ENCODE measurements around the gene CMSS1.

DNA sequence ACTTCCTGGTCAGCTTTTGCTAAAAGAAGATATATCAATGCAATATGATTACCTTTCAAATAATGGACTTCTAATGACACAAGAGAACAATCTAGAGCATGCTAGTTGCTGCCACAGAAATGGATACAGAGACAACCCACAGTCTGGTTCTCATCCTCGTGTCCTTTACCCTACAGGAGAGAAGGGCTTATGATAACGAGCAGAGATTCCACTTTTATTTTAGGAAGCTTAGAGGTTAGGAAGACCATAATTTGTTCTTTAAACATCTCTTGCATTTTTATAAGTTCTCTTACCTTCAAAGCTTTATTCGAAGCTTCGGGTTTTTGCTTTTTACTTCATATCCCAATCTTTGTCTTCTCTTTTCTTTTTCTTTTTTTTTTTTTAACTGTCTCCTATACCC is 257.5 kb downstream of the CMSS1 start:
- TF ChIP-seq, protein P1, sequence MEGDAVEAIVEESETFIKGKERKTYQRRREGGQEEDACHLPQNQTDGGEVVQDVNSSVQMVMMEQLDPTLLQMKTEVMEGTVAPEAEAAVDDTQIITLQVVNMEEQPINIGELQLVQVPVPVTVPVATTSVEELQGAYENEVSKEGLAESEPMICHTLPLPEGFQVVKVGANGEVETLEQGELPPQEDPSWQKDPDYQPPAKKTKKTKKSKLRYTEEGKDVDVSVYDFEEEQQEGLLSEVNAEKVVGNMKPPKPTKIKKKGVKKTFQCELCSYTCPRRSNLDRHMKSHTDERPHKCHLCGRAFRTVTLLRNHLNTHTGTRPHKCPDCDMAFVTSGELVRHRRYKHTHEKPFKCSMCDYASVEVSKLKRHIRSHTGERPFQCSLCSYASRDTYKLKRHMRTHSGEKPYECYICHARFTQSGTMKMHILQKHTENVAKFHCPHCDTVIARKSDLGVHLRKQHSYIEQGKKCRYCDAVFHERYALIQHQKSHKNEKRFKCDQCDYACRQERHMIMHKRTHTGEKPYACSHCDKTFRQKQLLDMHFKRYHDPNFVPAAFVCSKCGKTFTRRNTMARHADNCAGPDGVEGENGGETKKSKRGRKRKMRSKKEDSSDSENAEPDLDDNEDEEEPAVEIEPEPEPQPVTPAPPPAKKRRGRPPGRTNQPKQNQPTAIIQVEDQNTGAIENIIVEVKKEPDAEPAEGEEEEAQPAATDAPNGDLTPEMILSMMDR (IDR thresholded peaks at IDR 0.05) = no peak
- TF ChIP-seq, protein P2, sequence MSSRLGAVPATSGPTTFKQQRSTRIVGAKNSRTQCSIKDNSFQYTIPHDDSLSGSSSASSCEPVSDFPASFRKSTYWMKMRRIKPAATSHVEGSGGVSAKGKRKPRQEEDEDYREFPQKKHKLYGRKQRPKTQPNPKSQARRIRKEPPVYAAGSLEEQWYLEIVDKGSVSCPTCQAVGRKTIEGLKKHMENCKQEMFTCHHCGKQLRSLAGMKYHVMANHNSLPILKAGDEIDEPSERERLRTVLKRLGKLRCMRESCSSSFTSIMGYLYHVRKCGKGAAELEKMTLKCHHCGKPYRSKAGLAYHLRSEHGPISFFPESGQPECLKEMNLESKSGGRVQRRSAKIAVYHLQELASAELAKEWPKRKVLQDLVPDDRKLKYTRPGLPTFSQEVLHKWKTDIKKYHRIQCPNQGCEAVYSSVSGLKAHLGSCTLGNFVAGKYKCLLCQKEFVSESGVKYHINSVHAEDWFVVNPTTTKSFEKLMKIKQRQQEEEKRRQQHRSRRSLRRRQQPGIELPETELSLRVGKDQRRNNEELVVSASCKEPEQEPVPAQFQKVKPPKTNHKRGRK (CRISPR knock-in tag; IDR thresholded peaks at IDR 0.05; ENCODE audit: borderline replicate concordance) = no peak
- TF ChIP-seq, protein P3, sequence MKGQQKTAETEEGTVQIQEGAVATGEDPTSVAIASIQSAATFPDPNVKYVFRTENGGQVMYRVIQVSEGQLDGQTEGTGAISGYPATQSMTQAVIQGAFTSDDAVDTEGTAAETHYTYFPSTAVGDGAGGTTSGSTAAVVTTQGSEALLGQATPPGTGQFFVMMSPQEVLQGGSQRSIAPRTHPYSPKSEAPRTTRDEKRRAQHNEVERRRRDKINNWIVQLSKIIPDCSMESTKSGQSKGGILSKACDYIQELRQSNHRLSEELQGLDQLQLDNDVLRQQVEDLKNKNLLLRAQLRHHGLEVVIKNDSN (CRISPR knock-in tag; IDR thresholded peaks at IDR 0.05) = no peak
- TF ChIP-seq, protein P4, sequence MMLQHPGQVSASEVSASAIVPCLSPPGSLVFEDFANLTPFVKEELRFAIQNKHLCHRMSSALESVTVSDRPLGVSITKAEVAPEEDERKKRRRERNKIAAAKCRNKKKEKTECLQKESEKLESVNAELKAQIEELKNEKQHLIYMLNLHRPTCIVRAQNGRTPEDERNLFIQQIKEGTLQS (CRISPR knock-in tag; conservative IDR thresholded peaks at IDR 0.05) = no peak
- TF ChIP-seq JUN (CRISPR knock-in tag; IDR thresholded peaks at IDR 0.05) = no peak
- TF ChIP-seq, protein P5, sequence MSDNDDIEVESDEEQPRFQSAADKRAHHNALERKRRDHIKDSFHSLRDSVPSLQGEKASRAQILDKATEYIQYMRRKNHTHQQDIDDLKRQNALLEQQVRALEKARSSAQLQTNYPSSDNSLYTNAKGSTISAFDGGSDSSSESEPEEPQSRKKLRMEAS (CRISPR knock-in tag; IDR thresholded peaks at IDR 0.05) = no peak
- TF ChIP-seq ZNF317 (CRISPR knock-in tag; IDR thresholded peaks at IDR 0.05; ENCODE audit: borderline replicate concordance, low read depth) = no peak
- TF ChIP-seq, protein P6, sequence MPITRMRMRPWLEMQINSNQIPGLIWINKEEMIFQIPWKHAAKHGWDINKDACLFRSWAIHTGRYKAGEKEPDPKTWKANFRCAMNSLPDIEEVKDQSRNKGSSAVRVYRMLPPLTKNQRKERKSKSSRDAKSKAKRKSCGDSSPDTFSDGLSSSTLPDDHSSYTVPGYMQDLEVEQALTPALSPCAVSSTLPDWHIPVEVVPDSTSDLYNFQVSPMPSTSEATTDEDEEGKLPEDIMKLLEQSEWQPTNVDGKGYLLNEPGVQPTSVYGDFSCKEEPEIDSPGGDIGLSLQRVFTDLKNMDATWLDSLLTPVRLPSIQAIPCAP (CRISPR knock-in tag; IDR thresholded peaks at IDR 0.05) = no peak
- TF ChIP-seq MYBL2 (CRISPR knock-in tag; IDR thresholded peaks at IDR 0.05) = no peak
- no peak for TF ChIP-seq ZNF232 (CRISPR knock-in tag; IDR thresholded peaks at IDR 0.05)
- no peak for TF ChIP-seq TCF7 (CRISPR knock-in tag; IDR thresholded peaks at IDR 0.05; ENCODE audit: low read depth)
